Thyroid gland (tissue), 4 donors: Measurements from ENCODE around the gene TMED8. TPM values are rescaled to one million over a fixed set of nuclear protein-coding genes. Genes with fewer than 3 reads are reported as not detected.

Source experiments
- DNase-seq, 2 donors: peaks; one replicate each; pipeline ENCODE4 v3.0.0-alpha.2; 2019
- H3K27ac ChIP-seq, 3 donors: fragments of 200-600 bp; sonication (generic); 1 replicate in 2 of 3; 2 replicates in 1 of 3; pipeline ENCODE4 v1.5.1; 2016 to 2019; ENCODE audit warnings: mild to moderate bottlenecking in 1 of 3, moderate library complexity in 1 of 3
- H3K27me3 ChIP-seq: fragments of 200-600 bp; sonication (generic); one replicate; pipeline ENCODE4 v1.5.1; 2019
- H3K36me3 ChIP-seq, 2 donors: fragments of 200-600 bp; sonication (generic); one replicate each; pipeline ENCODE4 v1.5.1; 2016 to 2019
- H3K4me1 ChIP-seq, 2 donors: fragments of 200-600 bp; sonication (generic); one replicate each; pipeline ENCODE4 v1.5.1; 2017 to 2019
- H3K4me3 ChIP-seq, 3 donors: fragments of 200-600 bp; sonication (generic); replicated peaks in 1 of 3; 1 replicate in 2 of 3; 2 replicates in 1 of 3; pipeline ENCODE4 v1.5.1; 2016; ENCODE audit warnings: mild to moderate bottlenecking in 1 of 3
- H3K9me3 ChIP-seq: fragments of 200-600 bp; sonication (generic); one replicate; pipeline ENCODE4 v1.5.1; 2017
- CTCF ChIP-seq, 6 experiments: fragments of 200-600 bp in 3 of 6; fragments of 450-650 bp in 3 of 6; sonication (generic) in 3 of 6; IDR thresholded peaks; one replicate each; pipeline ENCODE4 v1.5.1; 2016 to 2019; ENCODE audit warnings: antibody characterized with exemption in 6 of 6, mild to moderate bottlenecking in 2 of 6, inconsistent platforms in 1 of 6, moderate library complexity in 1 of 6
- POLR2A ChIP-seq, 2 donors: fragments of 450-650 bp; IDR thresholded peaks; one replicate each; pipeline ENCODE4 v1.6.1; 2017; ENCODE audit warnings: antibody characterized with exemption in 2 of 2, mild to moderate bottlenecking in 2 of 2, moderate library complexity in 1 of 2
- WGBS, 2 donors: methylation state at CpG; one replicate each; pipeline ENCODE4 v1.1.5; 2017; 5-methylcytosine and 5-hydroxymethylcytosine counted together
- intact Hi-C: fragments of 100-400 bp; cut with DNase I; formaldehyde crosslinking; loops from one replicate; pipeline ENCODE4 v1.15.1; 2023
- total RNA-seq, 4 donors: library from RNA; depleted of rRNA; stranded (reverse); fragments of >200 nt; gene quantifications; one replicate each; pipeline ENCODE4 v1.2.3, GENCODE V29; 2016

Gene TMED8
- total RNA-seq, 4 donors from 2014 or later: 20.9 to 33.3 (median 28.8) TPM

GRCh38 chr14:77296155-77296554 lies 80.7 kb downstream of the TMED8 start:
- H3K36me3 ChIP-seq: peaks cover 14 to 18% of the 10 kb centered on the region in 2 donors
- no peak overlapping the region for H3K4me3 ChIP-seq
- H3K4me1 ChIP-seq: no peaks in the 10 kb centered on the region
- H3K27ac ChIP-seq: no peak overlapping the region
- DNase-seq: no peak
- intact Hi-C loops: no loop called here
- no peak for TF ChIP-seq CTCF (IDR thresholded peaks at IDR 0.05)
- no peak for TF ChIP-seq POLR2A (IDR thresholded peaks at IDR 0.05)
- H3K9me3 ChIP-seq: no peaks in the 10 kb centered on the region
- H3K27me3 ChIP-seq: no peaks in the 10 kb centered on the region
- WGBS, 2 donors: 68% methylated on average over 11 to 13 of the region's 13 CpGs

- H3K27me3 ChIP-seq: no peaks in the 10 kb centered on the region
- H3K4me1 ChIP-seq: no peaks in the 10 kb centered on the region
- H3K36me3 ChIP-seq: peaks cover 17 to 22% of the 10 kb centered on the region in 2 donors
- no peak overlapping the region for H3K27ac ChIP-seq
- 75 to 86% methylated on average over 3 to 4 of the region's 4 CpGs for WGBS, 2 donors
- H3K9me3 ChIP-seq: no peaks in the 10 kb centered on the region
- TF ChIP-seq POLR2A (IDR thresholded peaks at IDR 0.05) (no peak), CTCF (IDR thresholded peaks at IDR 0.05) (no peak)
- no peak for DNase-seq
- intact Hi-C loops: no loop called here
- no peak overlapping the region for H3K4me3 ChIP-seq
Measured at GRCh38 chr14:77290705-77291104, 86.2 kb downstream of the TMED8 start.

GRCh38 chr14:77286576-77286975 lies 90.3 kb downstream of the TMED8 start:
- H3K4me3 ChIP-seq: no peak overlapping the region
- no peak for DNase-seq
- 97 to 98% methylated on average over 5 of the region's 5 CpGs for WGBS, 2 donors
- H3K4me1 ChIP-seq: no peaks in the 10 kb centered on the region
- no peaks in the 10 kb centered on the region for H3K27me3 ChIP-seq
- no peak overlapping the region for H3K27ac ChIP-seq
- intact Hi-C loops: no loop called here
- TF ChIP-seq CTCF (IDR thresholded peaks at IDR 0.05): no peak
- no peak for TF ChIP-seq POLR2A (IDR thresholded peaks at IDR 0.05)
- H3K9me3 ChIP-seq: no peaks in the 10 kb centered on the region
- peaks cover 48 to 58% of the 10 kb centered on the region in 2 donors for H3K36me3 ChIP-seq

Other genes starting within 250 kb of the TMED8 start
- gene ZDHHC22, start 235.3 kb downstream of the TMED8 start, total RNA-seq: not detected
- 1 to 10 TPM in 1 of 4 donors, under 1 TPM in 3; 0.13 to 4.1 (median 0.54) TPM for gene TMEM63C, start 195.3 kb downstream of the TMED8 start, total RNA-seq
- not detected for gene NGB, start 105.9 kb downstream of the TMED8 start, total RNA-seq
- gene POMT2, start 56.2 kb downstream of the TMED8 start, total RNA-seq: 10 to 100 TPM; 19.1 to 36.4 (median 25.7) TPM
- 10 to 100 TPM; 18.0 to 50.1 (median 35.6) TPM for gene GSTZ1, start 56.1 kb downstream of the TMED8 start, total RNA-seq
- 1 to 10 TPM; 4.8 to 9.5 (median 7.3) TPM for gene SAMD15, start 285 bp upstream of the TMED8 start, total RNA-seq
- gene NOXRED1, start 46.4 kb upstream of the TMED8 start, total RNA-seq: under 1 TPM in 2 of 4 donors, not detected in 2; 0.22 to 0.67 TPM
- gene VIPAS39, start 80.5 kb upstream of the TMED8 start, total RNA-seq: 10 to 100 TPM; 17.1 to 24.9 (median 19.7) TPM
- gene AHSA1, start 81.0 kb upstream of the TMED8 start, total RNA-seq: 100 to 1,000 TPM in 2 of 4 donors, 10 to 100 TPM in 2; 49.4 to 111 (median 93.2) TPM
- gene ISM2, start 121.7 kb upstream of the TMED8 start, total RNA-seq: not detected
- 10 to 100 TPM; 25.6 to 32.2 (median 29.0) TPM for gene SPTLC2, start 239.5 kb upstream of the TMED8 start, total RNA-seq